GM21786 (cell line): Measurements from ENCODE around the gene KLHL4.
"Not testable (repeated sequence)": the region's sequence is repeated elsewhere in the genome, so short reads cannot be mapped to it uniquely, and the experiment has no call there.

ENCODE experiments used
- ATAC-seq: cut with Tn5 transposase; IDR thresholded peaks from one replicate; pipeline ENCODE4 v1.9.1; 2021; ENCODE audit not compliant: unreplicated experiment

Gene KLHL4

GRCh38 chrX:87517571-87518141 is at the start of gene KLHL4:
Gene KLHL4 (plus strand): TSS chrX:87517802. CDS start chrX:87517894, 92 bp downstream.
- ATAC-seq: no peak

GRCh38 chrX:87468941-87469340 is 48.7 kb upstream of the KLHL4 start:
- ATAC-seq: no peak

- no peak for ATAC-seq
Measured at GRCh38 chrX:87475793-87476192, 41.8 kb upstream of the KLHL4 start.

- ATAC-seq: not testable (repeated sequence)
Measured at GRCh38 chrX:87478703-87479102, 38.9 kb upstream of the KLHL4 start.

GRCh38 chrX:87489071-87489470 is 28.5 kb upstream of the KLHL4 start:
- no peak for ATAC-seq

- no peak for ATAC-seq
Measured at GRCh38 chrX:87515836-87516235, 1.8 kb upstream of the KLHL4 start.

- no peak for ATAC-seq
Measured at GRCh38 chrX:87516717-87517121, 883 bp upstream of the KLHL4 start.

- ATAC-seq: no peak
Measured at GRCh38 chrX:87518504-87518903, 902 bp downstream of the KLHL4 start.

GRCh38 chrX:87525771-87526229 is 8.2 kb downstream of the KLHL4 start:
- no peak for ATAC-seq

GRCh38 chrX:87526281-87526680 is 8.7 kb downstream of the KLHL4 start:
- ATAC-seq: no peak

- ATAC-seq: no peak
Measured at GRCh38 chrX:87528487-87528886, 10.9 kb downstream of the KLHL4 start.

- ATAC-seq: no peak
Measured at GRCh38 chrX:87571964-87572363, 54.4 kb downstream of the KLHL4 start.

GRCh38 chrX:87572901-87573300 is 55.3 kb downstream of the KLHL4 start:
- ATAC-seq: no peak

GRCh38 chrX:87578978-87579377 is 61.4 kb downstream of the KLHL4 start:
- no peak for ATAC-seq

GRCh38 chrX:87580862-87581261 is 63.3 kb downstream of the KLHL4 start:
- no peak for ATAC-seq

GRCh38 chrX:87582453-87582852 is 64.9 kb downstream of the KLHL4 start:
- no peak for ATAC-seq

- no peak for ATAC-seq
Measured at GRCh38 chrX:87583679-87584078, 66.1 kb downstream of the KLHL4 start.

- ATAC-seq: no peak
Measured at GRCh38 chrX:87616371-87616770, 98.8 kb downstream of the KLHL4 start.

- ATAC-seq: no peak
Measured at GRCh38 chrX:87621697-87622096, 104.1 kb downstream of the KLHL4 start.

- ATAC-seq: no peak
Measured at GRCh38 chrX:87626996-87627395, 109.4 kb downstream of the KLHL4 start.

GRCh38 chrX:87634361-87634760 is 116.8 kb downstream of the KLHL4 start:
- ATAC-seq: no peak

GRCh38 chrX:87636533-87636932 is 118.9 kb downstream of the KLHL4 start:
- no peak for ATAC-seq

- not testable (repeated sequence) for ATAC-seq
Measured at GRCh38 chrX:87641439-87641838, 123.8 kb downstream of the KLHL4 start.
